Measurements from ENCODE around the gene BHLHE40. TPM values are rescaled to one million over a fixed set of nuclear protein-coding genes. Genes with fewer than 3 reads are reported as not detected.

BHLHE40 gene
- total RNA-seq, 1 donor from 2014 or later, result 174 TPM

- no peak for DNase-seq (ENCODE audit: low read depth)
- Histone ChIP-seq H3K36me3 (ENCODE audit: control insufficient read depth, insufficient read depth, low read length) (no peaks in the 10 kb centered on the region), H3K4me3 (ENCODE audit: low read depth, low read length) (no peak overlapping the region), H3K27me3 (ENCODE audit: control insufficient read depth, insufficient read depth, low read length) (no peaks in the 10 kb centered on the region)
- no peak for TF ChIP-seq CTCF (IDR thresholded peaks at IDR 0.05; ENCODE audit: insufficient read depth, low read length, poor library complexity, severe bottlenecking)
These were observed 25.3 kb downstream of the BHLHE40 start for GRCh38 chr3:5004319-5005152.

GRCh38 chr3:5005367-5005766 lies 26.1 kb downstream of the BHLHE40 start:
- DNase-seq (ENCODE audit: low read depth), result no peak
- no peak overlapping the region for H3K4me3 ChIP-seq (ENCODE audit: low read depth, low read length)
- TF ChIP-seq CTCF (IDR thresholded peaks at IDR 0.05; ENCODE audit: insufficient read depth, low read length, poor library complexity, severe bottlenecking), result no peak

DNA sequence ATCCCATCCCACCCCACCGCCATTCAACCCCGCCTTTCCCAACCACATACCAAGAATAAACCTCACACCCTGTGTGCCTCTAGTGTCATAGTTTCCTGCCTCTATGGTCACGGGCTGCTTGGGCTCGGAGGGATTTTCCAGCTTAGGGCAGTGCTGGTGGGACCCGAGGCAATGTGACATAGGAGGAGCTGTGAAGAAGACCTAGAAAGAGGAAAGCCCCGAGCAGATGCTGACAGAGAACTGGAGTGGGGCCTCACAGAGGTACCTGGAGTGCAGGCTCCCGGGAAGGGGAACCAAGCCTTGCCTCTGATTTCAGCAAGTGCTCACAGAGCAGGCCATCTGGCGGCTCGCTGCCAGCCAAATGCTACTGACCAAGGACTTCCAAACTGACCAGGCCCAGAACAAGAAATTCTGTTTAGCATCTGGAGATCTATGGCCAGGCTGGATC lies 27.5 kb downstream of the BHLHE40 start:
- TF ChIP-seq CTCF (IDR thresholded peaks at IDR 0.05; ENCODE audit: insufficient read depth, low read length, poor library complexity, severe bottlenecking), result no peak
- no peak for DNase-seq (ENCODE audit: low read depth)
- no peaks in the 10 kb centered on the region for H3K27me3 ChIP-seq (ENCODE audit: control insufficient read depth, insufficient read depth, low read length)

More at GRCh38 chr3:5005367-5005766, 26.1 kb downstream of the BHLHE40 start:
- Histone ChIP-seq H3K36me3 (ENCODE audit: control insufficient read depth, insufficient read depth, low read length) (no peaks in the 10 kb centered on the region), H3K27me3 (ENCODE audit: control insufficient read depth, insufficient read depth, low read length) (no peaks in the 10 kb centered on the region)

DNA sequence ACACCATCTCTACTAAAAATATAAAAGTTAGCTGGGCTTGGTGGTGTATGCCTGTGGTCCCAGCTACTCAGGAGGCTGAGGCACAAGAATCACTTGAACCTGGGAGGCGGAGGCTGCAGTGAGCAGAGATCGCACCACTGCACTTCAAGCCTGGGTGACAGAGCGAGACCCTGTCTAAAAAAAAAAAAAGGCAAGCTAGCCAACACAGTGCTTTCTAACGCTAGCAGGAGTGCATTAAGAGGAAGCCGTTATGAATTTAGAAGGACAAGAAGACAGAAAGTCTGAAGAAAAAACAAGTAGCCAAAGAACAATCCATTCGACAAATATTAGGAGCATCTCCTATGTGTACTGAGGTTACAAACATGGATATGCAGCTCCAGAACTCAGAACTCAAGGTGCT lies 28.6 kb downstream of the BHLHE40 start:
- no peak for TF ChIP-seq CTCF (IDR thresholded peaks at IDR 0.05; ENCODE audit: insufficient read depth, low read length, poor library complexity, severe bottlenecking)
- Histone ChIP-seq H3K27me3 (ENCODE audit: control insufficient read depth, insufficient read depth, low read length) (no peaks in the 10 kb centered on the region), H3K36me3 (ENCODE audit: control insufficient read depth, insufficient read depth, low read length) (no peaks in the 10 kb centered on the region), H3K4me3 (ENCODE audit: low read depth, low read length) (no peak overlapping the region)
- no peak for DNase-seq (ENCODE audit: low read depth)

More for the DNA sequence above, 27.5 kb downstream of the BHLHE40 start:
- H3K36me3 ChIP-seq (ENCODE audit: control insufficient read depth, insufficient read depth, low read length), result no peaks in the 10 kb centered on the region
- H3K4me3 ChIP-seq (ENCODE audit: low read depth, low read length), result no peak overlapping the region

- no peaks in the 10 kb centered on the region for H3K27me3 ChIP-seq (ENCODE audit: control insufficient read depth, insufficient read depth, low read length)
- H3K4me3 ChIP-seq (ENCODE audit: low read depth, low read length), result no peak overlapping the region
- DNase-seq (ENCODE audit: low read depth), result no peak
- no peaks in the 10 kb centered on the region for H3K36me3 ChIP-seq (ENCODE audit: control insufficient read depth, insufficient read depth, low read length)
- TF ChIP-seq CTCF (IDR thresholded peaks at IDR 0.05; ENCODE audit: insufficient read depth, low read length, poor library complexity, severe bottlenecking), result no peak
These were observed 30.4 kb downstream of the BHLHE40 start for GRCh38 chr3:5009506-5010109.

Measured in kidney epithelial cell (primary cell).